Activated CD8-positive, alpha-beta memory T cell treated with anti-CD3 and anti-CD28 coated beads, Interleukin-2, amount 50 U/mL, for 1 hour (primary cell): Measurements from ENCODE around the gene HPX.

Experiments used
- DNase-seq: peaks from one replicate; pipeline ENCODE4 v3.0.0-alpha.2; 2020; ENCODE audit errors: extremely low read depth

HPX gene

GRCh38 chr11:6391537-6392134 is 49.2 kb downstream of the HPX start:
- DNase-seq = no peak

- no peak for DNase-seq
Observed at GRCh38 chr11:6390718-6391469, 49.9 kb downstream of the HPX start.

DNA sequence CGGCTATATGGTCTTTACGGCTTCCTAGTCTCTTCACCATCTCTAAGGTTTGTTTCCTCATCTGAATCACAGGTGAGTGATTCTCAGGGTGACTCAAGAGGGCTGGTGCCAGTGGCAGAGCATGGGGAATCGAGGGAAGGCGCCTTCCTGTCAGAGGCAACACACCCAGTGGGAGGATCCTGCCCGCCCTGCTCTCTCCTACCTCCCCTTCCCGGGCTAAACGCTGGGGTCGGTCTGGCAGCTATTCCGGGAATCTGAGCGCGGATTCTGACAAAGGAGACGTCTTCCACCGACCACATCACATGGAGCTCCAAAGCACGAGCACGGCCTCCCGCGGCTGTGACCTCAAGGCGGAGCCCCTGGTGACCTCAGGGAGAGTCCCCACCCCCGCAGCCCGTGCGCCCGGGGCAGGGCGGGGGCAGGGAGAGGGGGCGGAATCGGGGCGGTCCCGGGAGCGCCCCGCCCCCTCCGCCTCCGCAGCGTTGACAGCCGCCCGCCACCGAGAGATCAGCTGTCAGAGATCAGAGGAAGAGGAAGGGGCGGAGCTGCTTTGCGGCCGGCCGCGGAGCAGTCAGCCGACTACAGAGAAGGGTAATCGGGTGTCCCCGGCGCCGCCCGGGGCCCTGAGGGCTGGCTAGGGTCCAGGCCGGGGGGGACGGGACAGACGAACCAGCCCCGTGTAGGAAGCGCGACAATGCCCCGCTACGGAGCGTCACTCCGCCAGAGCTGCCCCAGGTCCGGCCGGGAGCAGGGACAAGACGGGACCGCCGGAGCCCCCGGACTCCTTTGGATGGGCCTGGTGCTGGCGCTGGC is 50.7 kb downstream of the HPX start, which contains the start of gene SMPD1:
SMPD1 (plus strand) TSS at position 570 of the 813 bp plus-strand sequence; CDS start at position 695, 125 bp downstream.
- DNase-seq = peak; percentile 76

DNA sequence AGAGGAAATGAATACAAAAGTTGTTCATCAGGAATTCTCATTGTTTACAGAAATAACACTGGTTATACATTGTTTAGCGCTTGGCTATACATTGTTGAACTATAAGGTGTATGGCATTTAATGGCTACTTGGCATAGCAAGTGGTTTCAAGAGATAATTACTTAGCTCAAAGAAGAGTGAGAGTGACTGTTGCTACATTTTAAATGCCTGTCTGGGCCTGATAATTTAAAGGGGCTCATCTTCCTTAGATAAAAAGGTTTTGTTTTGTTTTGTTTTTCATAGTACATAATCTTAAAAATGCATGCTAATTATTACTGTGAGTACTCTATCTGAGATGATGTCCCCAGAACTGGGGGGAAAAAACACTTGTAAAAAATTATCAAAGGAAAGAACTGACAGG is 52.0 kb downstream of the HPX start:
- DNase-seq = no peak

- DNase-seq = no peak
Observed at GRCh38 chr11:6387811-6388599, 52.8 kb downstream of the HPX start.

DNA sequence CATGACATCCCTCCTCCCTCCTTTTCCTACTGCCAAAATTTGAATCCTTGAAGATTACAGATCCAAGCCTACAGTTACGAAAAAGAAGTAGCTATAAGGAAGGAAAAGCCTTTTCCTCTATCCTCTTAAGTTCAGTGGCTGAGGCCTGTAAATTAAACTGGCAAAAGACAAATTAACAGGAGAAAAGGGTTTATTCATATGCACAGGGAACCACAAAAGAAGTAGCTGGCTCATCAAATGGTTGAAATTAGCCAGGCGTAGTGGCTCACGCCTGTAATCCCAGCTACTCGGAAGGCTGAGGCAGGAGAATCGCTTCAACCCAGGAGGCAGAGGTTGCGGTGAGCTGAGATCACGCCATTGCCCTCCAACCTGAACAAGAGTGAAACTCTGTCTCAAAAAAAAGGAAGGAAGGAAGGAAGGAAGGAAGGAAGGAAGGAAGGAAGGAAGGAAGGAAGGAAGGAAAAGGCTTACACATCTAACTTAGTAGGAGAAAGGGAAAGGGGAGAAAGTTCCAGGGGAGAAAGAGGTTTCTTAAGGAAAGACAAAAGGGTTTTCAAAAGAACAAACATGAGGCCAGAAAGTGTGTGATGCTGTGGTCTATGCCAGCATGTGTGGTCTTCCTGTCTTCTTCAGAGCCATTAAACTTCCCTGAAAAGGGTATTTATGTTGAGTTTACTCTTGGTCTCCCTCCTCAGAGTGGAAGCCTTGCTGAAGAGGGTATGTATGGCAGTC is 55.6 kb downstream of the HPX start:
- DNase-seq = no peak
